SK-N-SH (cell line): ENCODE data around the gene STK32C. TPM values are rescaled to one million over a fixed set of nuclear protein-coding genes. Genes with fewer than 3 reads are reported as not detected.

Source experiments
- CTCF ChIA-PET: fragments of 300-600, 350-600 bp; formaldehyde crosslinking; extraction: SDS; loops from one replicate; lab custom pipeline; 2021; lab: Yijun Ruan, JAX
- POLR2A ChIA-PET: fragments of 350-600 bp; sonication (Branson Sonifier 250); formaldehyde crosslinking; extraction: SDS; loops from one replicate; lab custom pipeline; 2020; ENCODE audit warnings: antibody characterized with exemption, inconsistent platforms; lab: Yijun Ruan, JAX
- DNase-seq: peaks from one replicate; pipeline ENCODE4 v3.0.0; 2012
- H2AFZ ChIP-seq: fragments of 200-600 bp; sonication (generic); 2 replicates; pipeline ENCODE4 v1.8.1; 2016; ENCODE audit warnings: antibody characterized with exemption, mild to moderate bottlenecking, low read depth
- H3F3A ChIP-seq: fragments of 200-600 bp; sonication (generic); replicated peaks from 2 replicates; pipeline ENCODE3; 2016; ENCODE audit warnings: antibody characterized with exemption, mild to moderate bottlenecking; ENCODE audit not compliant: insufficient read depth
- H3K27ac ChIP-seq, 2 experiments: fragments of 200-500 bp in 1 of 2; fragments of 200-600 bp in 1 of 2; sonication (Bioruptor generic) in 1 of 2; sonication (generic), shearing (Covaris generic) in 1 of 2; 2 replicates each; pipeline versions ENCODE4 v1.5.1 to v1.6.1; 2014 to 2016; ENCODE audit warnings: low read depth in 2 of 2, inconsistent platforms in 1 of 2, low read length in 1 of 2, mild to moderate bottlenecking in 1 of 2, mixed read lengths in 1 of 2
- H3K27me3 ChIP-seq: fragments of 200-600 bp; sonication (generic), shearing (Covaris generic); 2 replicates; pipeline ENCODE4 v1.6.1; 2016; ENCODE audit warnings: mixed run types; ENCODE audit not compliant: insufficient read depth
- H3K36me3 ChIP-seq, 2 experiments: fragments of 200-500 bp in 1 of 2; fragments of 200-600 bp in 1 of 2; sonication (Bioruptor generic) in 1 of 2; sonication (generic) in 1 of 2; replicated peaks in 1 of 2; 2 replicates each; pipeline versions ENCODE3 to v1.5.1; 2014 to 2016; ENCODE audit warnings: low read length in 1 of 2, mild to moderate bottlenecking in 1 of 2; ENCODE audit not compliant: insufficient read depth in 2 of 2, control insufficient read depth in 1 of 2
- H3K4me1 ChIP-seq, 2 experiments: fragments of 200-500 bp in 1 of 2; fragments of 200-600 bp in 1 of 2; sonication (Bioruptor generic) in 1 of 2; sonication (generic), shearing (Covaris generic) in 1 of 2; 2 replicates each; pipeline versions ENCODE4 v1.5.1 to v1.6.1; 2014 to 2016; ENCODE audit warnings: low read depth in 1 of 2, low read length in 1 of 2, mixed run types in 1 of 2; ENCODE audit not compliant: insufficient read depth in 2 of 2, control insufficient read depth in 1 of 2
- H3K4me2 ChIP-seq: fragments of 200-600 bp; sonication (generic), shearing (Covaris generic); 2 replicates; pipeline ENCODE4 v1.6.1; 2017; ENCODE audit warnings: mixed run types
- H3K4me3 ChIP-seq, 2 experiments: fragments of 200-500 bp in 1 of 2; fragments of 200-600 bp in 1 of 2; sonication (Bioruptor generic) in 1 of 2; sonication (generic), shearing (Covaris generic) in 1 of 2; 2 replicates each; pipeline versions ENCODE4 v1.5.1 to v1.8.1; 2014 to 2016; ENCODE audit warnings: low read depth in 2 of 2, inconsistent platforms in 1 of 2, low read length in 1 of 2, mild to moderate bottlenecking in 1 of 2, mixed read lengths in 1 of 2, moderate library complexity in 1 of 2
- H3K79me2 ChIP-seq: fragments of 200-600 bp; sonication (generic); 2 replicates; pipeline ENCODE4 v1.8.1; 2017; ENCODE audit warnings: mild to moderate bottlenecking; ENCODE audit not compliant: insufficient read depth
- H3K9ac ChIP-seq: fragments of 200-600 bp; sonication (generic); 2 replicates; pipeline ENCODE4 v1.6.1; 2017; ENCODE audit warnings: mixed run types
- H3K9me2 ChIP-seq: fragments of 200-600 bp; sonication (generic); 2 replicates; pipeline ENCODE4 v1.6.1; 2017; ENCODE audit warnings: mixed run types
- H3K9me3 ChIP-seq: fragments of 200-600 bp; sonication (generic); 2 replicates; pipeline ENCODE4 v1.6.1; 2017; ENCODE audit warnings: mixed run types, mild to moderate bottlenecking, moderate library complexity
- H4K20me1 ChIP-seq: fragments of 200-600 bp; sonication (generic); 2 replicates; pipeline ENCODE4 v1.6.1; 2017; ENCODE audit warnings: mild to moderate bottlenecking, mixed run types; ENCODE audit not compliant: insufficient read depth
- CHD2 ChIP-seq: fragments of 150-350 bp; IDR thresholded peaks from 2 replicates; pipeline ENCODE4 v1.6.1; 2018; ENCODE audit warnings: low read length; ENCODE audit not compliant: partially characterized antibody
- CTCF ChIP-seq: fragments of 200-600 bp; sonication (generic); IDR thresholded peaks from 2 replicates; pipeline ENCODE4 v1.6.1; 2017; ENCODE audit warnings: antibody characterized with exemption, mild to moderate bottlenecking, moderate library complexity
- ELF1 ChIP-seq: IDR thresholded peaks from 2 replicates; pipeline ENCODE4 v1.4.0; 2012
- FOXJ3 ChIP-seq: sonication (generic); formaldehyde crosslinking; IDR thresholded peaks from 2 replicates; pipeline ENCODE4 v1.5.1; 2020; ENCODE audit warnings: mild to moderate bottlenecking, missing genetic modification reagents
- FOXM1 ChIP-seq: IDR thresholded peaks from 2 replicates; pipeline ENCODE4 v1.4.0; 2012; ENCODE audit warnings: low read depth, mild to moderate bottlenecking
- GABPA ChIP-seq: IDR thresholded peaks from 2 replicates; pipeline ENCODE4 v1.4.0; 2012; ENCODE audit warnings: low read depth, mild to moderate bottlenecking
- MAX ChIP-seq: IDR thresholded peaks from 2 replicates; pipeline ENCODE4 v1.4.0; 2012; ENCODE audit warnings: low read depth
- MEF2A ChIP-seq: IDR thresholded peaks from 2 replicates; pipeline ENCODE4 v1.4.0; 2012; ENCODE audit warnings: low read depth, borderline replicate concordance
- MXI1 ChIP-seq: IDR thresholded peaks from 2 replicates; pipeline ENCODE4 v1.6.1; 2012; ENCODE audit warnings: mild to moderate bottlenecking, low read depth, low read length, improper control_type of control experiment
- NFIC ChIP-seq: IDR thresholded peaks from 2 replicates; pipeline ENCODE4 v1.4.0; 2012; ENCODE audit warnings: borderline replicate concordance
- NRF1 ChIP-seq: IDR thresholded peaks from 2 replicates; pipeline ENCODE4 v1.6.1; 2012; ENCODE audit warnings: low read depth, mild to moderate bottlenecking, low read length
- REST ChIP-seq: IDR thresholded peaks from 2 replicates; pipeline ENCODE4 v1.6.1; 2012; ENCODE audit warnings: mild to moderate bottlenecking, low read depth, low read length, moderate library complexity
- RXRA ChIP-seq: IDR thresholded peaks from 2 replicates; pipeline ENCODE4 v1.4.0; 2012; ENCODE audit warnings: low read depth, mild to moderate bottlenecking, borderline replicate concordance
- SIN3A ChIP-seq: IDR thresholded peaks from 2 replicates; pipeline ENCODE4 v1.6.1; 2012; ENCODE audit warnings: low read depth, mild to moderate bottlenecking, low read length, moderate library complexity, borderline replicate concordance
- SMC3 ChIP-seq: IDR thresholded peaks from 2 replicates; pipeline ENCODE4 v1.6.1; 2012; ENCODE audit warnings: low read depth, low read length, improper control_type of control experiment
- USF2 ChIP-seq: fragments of 150-350 bp; IDR thresholded peaks from 2 replicates; pipeline ENCODE4 v1.6.1; 2017; ENCODE audit warnings: antibody characterized with exemption, low read length, low read depth, borderline replicate concordance
- YY1 ChIP-seq: IDR thresholded peaks from 2 replicates; pipeline ENCODE4 v1.4.0; 2012; ENCODE audit warnings: low read depth, mild to moderate bottlenecking
- ZBTB33 ChIP-seq: IDR thresholded peaks from 2 replicates; pipeline ENCODE4 v1.4.0; 2012; ENCODE audit warnings: low read depth, borderline replicate concordance
- WGBS: methylation state at CpG from one replicate; pipeline ENCODE4 v1.1.6; 2017; ENCODE audit warnings: low lambda C conversion rate; 5-methylcytosine and 5-hydroxymethylcytosine counted together
- polyA plus RNA-seq, 3 experiments: library from polyadenylated mRNA; depleted of rRNA; stranded (reverse); fragments of >200 nt; gene quantifications; 2 replicates each; pipeline ENCODE4 v1.2.3, GENCODE V29; 2012

STK32C gene
- polyA plus RNA-seq, 1 of the 3 experiments (the other 2 are of a cell fraction), result 27.8 TPM

- Histone ChIP-seq H3K36me3 (no peaks in the 10 kb centered on the region), H3F3A (no peaks in the 10 kb centered on the region), H3K79me2 (no peaks in the 10 kb centered on the region), H3K4me1 (peaks cover 0 to 19% of the 10 kb centered on the region in 2 experiments; a peak in 1 of 4 replicates), H3K4me3 (no peak overlapping the region), H3K9me2 (no peaks in the 10 kb centered on the region), H4K20me1 (no peaks in the 10 kb centered on the region), H2AFZ (no peak overlapping the region), H3K9me3 (no peaks in the 10 kb centered on the region), H3K27ac (no peak overlapping the region), H3K9ac (no peak overlapping the region), H3K27me3 (no peaks in the 10 kb centered on the region), H3K4me2 (no peak overlapping the region)
- ChIA-PET POLR2A (interaction anchor here (0.7 kb wide), 1 partner anchor 183 kb away, joined by 3 read pairs; no protein-coding TSS in a partner anchor), CTCF (no interaction called here)
- WGBS, result 79% methylated on average over 13 of the region's 16 CpGs
- no peak for TF ChIP-seq NFIC
- TF ChIP-seq FOXM1, result no peak
- no peak for TF ChIP-seq MAX
- peak; percentile 86 for DNase-seq
Observed at GRCh38 chr10:132163278-132163765, 144.4 kb downstream of the STK32C start.

- DNase-seq, result no peak
- Histone ChIP-seq H3K9ac (no peak overlapping the region), H3K79me2 (no peaks in the 10 kb centered on the region), H3K9me2 (no peaks in the 10 kb centered on the region), H3K4me2 (no peak overlapping the region), H3K9me3 (no peaks in the 10 kb centered on the region), H3K4me3 (no peak overlapping the region), H3K27ac (no peak overlapping the region), H2AFZ (no peak overlapping the region), H4K20me1 (no peaks in the 10 kb centered on the region), H3K4me1 (peaks cover 0 to 19% of the 10 kb centered on the region in 2 experiments; a peak in 1 of 4 replicates), H3K36me3 (no peaks in the 10 kb centered on the region), H3K27me3 (no peaks in the 10 kb centered on the region), H3F3A (no peaks in the 10 kb centered on the region)
- WGBS, result 60% methylated on average over 7 of the region's 10 CpGs
- POLR2A ChIA-PET, result no interaction called here
- CTCF ChIA-PET, result no interaction called here
- TF ChIP-seq CTCF, result no peak
- TF ChIP-seq MEF2A, result no peak
- no peak for TF ChIP-seq YY1
- no peak for TF ChIP-seq CHD2
- TF ChIP-seq USF2, result no peak
- no peak for TF ChIP-seq ELF1
- no peak for TF ChIP-seq SIN3A
- TF ChIP-seq REST, result no peak
- TF ChIP-seq ZBTB33, result no peak
- no peak for TF ChIP-seq MXI1
- TF ChIP-seq FOXM1, result no peak
- no peak for TF ChIP-seq NRF1
- no peak for TF ChIP-seq GABPA
- no peak for TF ChIP-seq FOXJ3 (CRISPR knock-in tag)
- TF ChIP-seq SMC3, result no peak
- no peak for TF ChIP-seq RXRA
Observed at GRCh38 chr10:132162590-132163277, 145.0 kb downstream of the STK32C start.
